Mesenchymal stem cell (in vitro differentiated cells and primary cell): ENCODE measurements around the gene CIAO3.

Experiments
- DNase-seq: peaks from one replicate; pipeline ENCODE4 v3.0.0-alpha.2; 2013
- H2AFZ ChIP-seq: one replicate; pipeline ENCODE4 v1.6.1; 2013; ENCODE audit warnings: low read depth, mild to moderate bottlenecking, control low read depth, inconsistent platforms, low read length, moderate library complexity
- H2AK5ac ChIP-seq: 2 replicates; pipeline ENCODE4 v1.6.1; 2013; ENCODE audit warnings: low read length, moderate library complexity, mild to moderate bottlenecking, inconsistent platforms; ENCODE audit not compliant: severe bottlenecking
- H2BK120ac ChIP-seq: one replicate; pipeline ENCODE4 v1.6.1; 2013; ENCODE audit warnings: low read depth, mild to moderate bottlenecking, inconsistent platforms, low read length, moderate library complexity
- H2BK12ac ChIP-seq, 2 experiments: one replicate each; pipeline ENCODE4 v1.6.1; 2013; ENCODE audit warnings: inconsistent platforms in 2 of 2, low read length in 2 of 2, mild to moderate bottlenecking in 2 of 2, moderate library complexity in 2 of 2, control low read depth in 1 of 2
- H2BK15ac ChIP-seq: one replicate; pipeline ENCODE4 v1.6.1; 2013; ENCODE audit warnings: mild to moderate bottlenecking, low read depth, inconsistent platforms; ENCODE audit not compliant: poor library complexity, severe bottlenecking
- H2BK5ac ChIP-seq: 2 replicates; pipeline ENCODE4 v1.6.1; 2013; ENCODE audit warnings: low read depth, mild to moderate bottlenecking, low read length, control low read depth, inconsistent platforms; ENCODE audit not compliant: poor library complexity, severe bottlenecking
- H3K14ac ChIP-seq, 2 experiments: one replicate each; pipeline ENCODE4 v1.6.1; 2013; ENCODE audit warnings: inconsistent platforms in 2 of 2, low read length in 2 of 2, control low read depth in 1 of 2, mild to moderate bottlenecking in 1 of 2, moderate library complexity in 1 of 2
- H3K18ac ChIP-seq, 2 experiments: one replicate each; pipeline ENCODE4 v1.6.1; 2013; ENCODE audit warnings: inconsistent platforms in 2 of 2, low read length in 2 of 2, control low read depth in 1 of 2, low read depth in 1 of 2, mild to moderate bottlenecking in 1 of 2
- H3K23ac ChIP-seq, 2 experiments: one replicate each; pipeline ENCODE4 v1.6.1; 2013; ENCODE audit warnings: inconsistent platforms in 2 of 2, low read length in 2 of 2, mild to moderate bottlenecking in 2 of 2, moderate library complexity in 2 of 2, control low read depth in 1 of 2
- H3K27ac ChIP-seq: 2 replicates; pipeline ENCODE4 v1.5.1; 2013; ENCODE audit warnings: mild to moderate bottlenecking, moderate library complexity, low read length, control low read depth, inconsistent platforms; ENCODE audit not compliant: poor library complexity, severe bottlenecking
- H3K27me3 ChIP-seq, 2 experiments: 2 replicates each; pipeline versions ENCODE4 v1.6.1 to v1.7.0; 2013; ENCODE audit warnings: low read length in 2 of 2, mild to moderate bottlenecking in 2 of 2, moderate library complexity in 2 of 2, control low read depth in 1 of 2, inconsistent platforms in 1 of 2; ENCODE audit not compliant: control insufficient read depth in 1 of 2, insufficient read depth in 1 of 2
- H3K36me3 ChIP-seq, 2 experiments: 2 replicates each; pipeline versions ENCODE4 v1.6.1 to v1.7.0; 2013; ENCODE audit warnings: low read length in 2 of 2, control low read depth in 1 of 2, inconsistent platforms in 1 of 2, low read depth in 1 of 2, mild to moderate bottlenecking in 1 of 2; ENCODE audit not compliant: insufficient read depth in 2 of 2, control insufficient read depth in 1 of 2
- H3K4ac ChIP-seq, 2 experiments: one replicate each; pipeline ENCODE4 v1.6.1; 2013; ENCODE audit warnings: inconsistent platforms in 2 of 2, low read length in 2 of 2, mild to moderate bottlenecking in 2 of 2, moderate library complexity in 2 of 2, control low read depth in 1 of 2, low read depth in 1 of 2
- H3K4me1 ChIP-seq: 2 replicates; pipeline ENCODE4 v1.6.1; 2013; ENCODE audit warnings: low read depth, low read length, control low read depth; ENCODE audit not compliant: control insufficient read depth, insufficient read depth
- H3K4me2 ChIP-seq: 2 replicates; pipeline ENCODE4 v1.6.1; 2013; ENCODE audit warnings: low read length, mild to moderate bottlenecking, inconsistent platforms; ENCODE audit not compliant: poor library complexity, severe bottlenecking
- H3K4me3 ChIP-seq, 2 experiments: 2 replicates each; pipeline versions ENCODE4 v1.5.1 to v1.7.0; 2013; ENCODE audit warnings: low read length in 2 of 2, mild to moderate bottlenecking in 2 of 2, control low read depth in 1 of 2, low read depth in 1 of 2; ENCODE audit not compliant: insufficient read depth in 1 of 2
- H3K79me1 ChIP-seq: replicated peaks from 2 replicates; pipeline ENCODE4 v1.6.1; 2013; ENCODE audit warnings: mild to moderate bottlenecking, control low read depth, low read length, inconsistent platforms; ENCODE audit not compliant: poor library complexity, severe bottlenecking
- H3K9ac ChIP-seq: 2 replicates; pipeline ENCODE4 v1.7.0; 2013; ENCODE audit warnings: mild to moderate bottlenecking, low read length, moderate library complexity
- H3K9me3 ChIP-seq: 2 replicates; pipeline ENCODE4 v1.7.0; 2013; ENCODE audit warnings: mild to moderate bottlenecking, low read length; ENCODE audit not compliant: control insufficient read depth
- H4K8ac ChIP-seq: one replicate; pipeline ENCODE4 v1.6.1; 2013; ENCODE audit warnings: inconsistent platforms, mild to moderate bottlenecking, low read length, moderate library complexity
- H4K91ac ChIP-seq: one replicate; pipeline ENCODE4 v1.6.1; 2013; ENCODE audit warnings: mild to moderate bottlenecking, low read length, inconsistent platforms
- WGBS: methylation state at CpG from one replicate; pipeline ENCODE4 v1.1.7; 2013; ENCODE audit warnings: mixed read lengths; 5-methylcytosine and 5-hydroxymethylcytosine counted together

Gene CIAO3

GRCh38 chr16:684961-685696 is 55.7 kb downstream of the CIAO3 start:
- Histone ChIP-seq H3K9ac (no peak overlapping the region), H3K27ac (no peak overlapping the region), H3K14ac (no peak overlapping the region), H3K23ac (no peak overlapping the region), H2AK5ac (no peak overlapping the region), H4K8ac (peak overlapping the region; percentile 45), H3K4me1 (peaks cover 65% of the 10 kb centered on the region), H3K18ac (no peak overlapping the region), H3K4me2 (no peak overlapping the region), H3K4me3 (peak overlapping the region in 1 of 2 experiments; percentile 53), H2BK120ac (no peak overlapping the region), H3K36me3 (peaks cover 47 to 74% of the 10 kb centered on the region in 2 experiments), H4K91ac (peak overlapping the region; percentile 64), H2BK12ac (no peak overlapping the region), H3K4ac (no peak overlapping the region), H3K79me1 (peaks cover 45% of the 10 kb centered on the region), H2AFZ (no peak overlapping the region), H2BK15ac (no peak overlapping the region), H2BK5ac (no peak overlapping the region), H3K27me3 (no peaks in the 10 kb centered on the region), H3K9me3 (no peaks in the 10 kb centered on the region)
- 96% methylated on average over 61 of the region's 61 CpGs for WGBS
- DNase-seq, result no peak

- peak; percentile 95 for DNase-seq
- Histone ChIP-seq H3K27ac (peak within 1 kb of the TSS; percentile 14), H3K9ac (peak within 1 kb of the TSS; percentile 84), H3K36me3 (peaks cover 47 to 74% of the 10 kb centered on the region in 2 experiments), H4K8ac (peak within 1 kb of the TSS; percentile 96), H3K14ac (peak within 1 kb of the TSS in 1 of 2 experiments; percentile 96), H2BK5ac (no peak within 1 kb of the TSS), H2BK12ac (peak within 1 kb of the TSS in 1 of 2 experiments; percentile 51), H3K4me2 (peak within 1 kb of the TSS; percentile 91), H3K79me1 (peaks cover 38% of the 10 kb centered on the region), H2AFZ (peak within 1 kb of the TSS; percentile 69), H2BK15ac (no peak within 1 kb of the TSS), H3K4me1 (peaks cover 64% of the 10 kb centered on the region), H3K18ac (peak within 1 kb of the TSS; percentile 86 to 88), H3K9me3 (no peaks in the 10 kb centered on the region), H2AK5ac (no peak within 1 kb of the TSS), H2BK120ac (no peak within 1 kb of the TSS), H3K27me3 (no peaks in the 10 kb centered on the region), H4K91ac (peak within 1 kb of the TSS; percentile 97), H3K4ac (peak within 1 kb of the TSS in 1 of 2 experiments; percentile 89), H3K23ac (peak within 1 kb of the TSS; percentile 72 to 75), H3K4me3 (peak within 1 kb of the TSS; percentile 81 to 85)
- 12% methylated on average over 80 of the region's 91 CpGs for WGBS
Measured at GRCh38 chr16:684071-684794, 56.6 kb downstream of the CIAO3 start, which contains the start of gene JMJD8. Gene JMJD8 (minus strand): TSS chr16:684334. CDS start chr16:684319, 15 bp downstream.

- WGBS, result 15% methylated on average over 54 of the region's 57 CpGs
- H2BK12ac ChIP-seq, result peak overlapping the region in 1 of 2 experiments; percentile 51
- no peak overlapping the region for H2BK120ac ChIP-seq
Measured at GRCh38 chr16:683396-684070, 57.3 kb downstream of the CIAO3 start.

More at GRCh38 chr16:683396-684070, 57.3 kb downstream of the CIAO3 start:
- Histone ChIP-seq H2AK5ac (no peak overlapping the region), H3K23ac (peak overlapping the region in 1 of 2 experiments; percentile 75), H3K18ac (peak overlapping the region; percentile 86 to 88), H3K27ac (peak overlapping the region; percentile 14), H2BK15ac (no peak overlapping the region), H4K91ac (peak overlapping the region; percentile 97), H4K8ac (peak overlapping the region; percentile 96), H3K79me1 (peaks cover 31% of the 10 kb centered on the region), H2BK5ac (no peak overlapping the region), H3K4me2 (peak overlapping the region; percentile 91), H3K36me3 (peaks cover 47 to 68% of the 10 kb centered on the region in 2 experiments), H3K9me3 (no peaks in the 10 kb centered on the region), H3K4me3 (peak overlapping the region; percentile 81 to 85), H3K4ac (peak overlapping the region in 1 of 2 experiments; percentile 89), H2AFZ (peak overlapping the region; percentile 20), H3K4me1 (peaks cover 64% of the 10 kb centered on the region), H3K9ac (peak overlapping the region; percentile 84), H3K14ac (peak overlapping the region in 1 of 2 experiments; percentile 96), H3K27me3 (no peaks in the 10 kb centered on the region)
- no peak for DNase-seq
